Transverse colon (tissue), 3 donors: ENCODE measurements around the gene CADM1.

ENCODE experiments used
- POLR2A ChIP-seq: fragments of 450-650 bp; IDR thresholded peaks from one replicate; pipeline ENCODE4 v1.6.1; 2016; ENCODE audit warnings: antibody characterized with exemption, mild to moderate bottlenecking, moderate library complexity
- TF ChIP-seq, protein P1 (sequence below), 5 experiments: fragments of 200-600 bp in 3 of 5; fragments of 450-650 bp in 2 of 5; sonication (generic) in 3 of 5; IDR thresholded peaks; 1 replicate in 2 of 5; 2 replicates in 3 of 5; pipeline ENCODE4 v1.5.1; 2016 to 2017; ENCODE audit warnings: antibody characterized with exemption in 5 of 5, inconsistent platforms in 3 of 5, mild to moderate bottlenecking in 2 of 5, moderate library complexity in 1 of 5

DNA sequence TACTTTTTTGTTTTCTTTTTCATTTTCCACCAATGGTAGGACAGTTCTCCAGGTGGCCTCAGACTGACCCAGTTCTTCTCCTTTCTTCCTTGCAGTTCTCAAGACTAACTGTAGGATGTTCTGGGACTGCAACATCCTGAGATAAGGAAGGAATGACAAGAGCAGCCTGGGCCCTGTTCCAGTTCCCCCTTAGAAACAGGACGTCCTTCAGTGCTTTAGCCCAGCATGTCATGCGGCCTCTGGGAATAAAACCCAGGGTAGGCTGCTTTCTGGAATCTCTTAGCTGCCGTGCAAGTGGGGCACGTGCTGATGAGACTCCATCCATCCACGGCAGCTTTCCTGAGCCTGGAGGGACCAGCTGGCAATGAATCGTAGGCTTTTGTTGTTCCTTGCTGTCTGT, 24.0 kb upstream of the CADM1 start:
- no peak for TF ChIP-seq POLR2A
- TF ChIP-seq, protein P1, sequence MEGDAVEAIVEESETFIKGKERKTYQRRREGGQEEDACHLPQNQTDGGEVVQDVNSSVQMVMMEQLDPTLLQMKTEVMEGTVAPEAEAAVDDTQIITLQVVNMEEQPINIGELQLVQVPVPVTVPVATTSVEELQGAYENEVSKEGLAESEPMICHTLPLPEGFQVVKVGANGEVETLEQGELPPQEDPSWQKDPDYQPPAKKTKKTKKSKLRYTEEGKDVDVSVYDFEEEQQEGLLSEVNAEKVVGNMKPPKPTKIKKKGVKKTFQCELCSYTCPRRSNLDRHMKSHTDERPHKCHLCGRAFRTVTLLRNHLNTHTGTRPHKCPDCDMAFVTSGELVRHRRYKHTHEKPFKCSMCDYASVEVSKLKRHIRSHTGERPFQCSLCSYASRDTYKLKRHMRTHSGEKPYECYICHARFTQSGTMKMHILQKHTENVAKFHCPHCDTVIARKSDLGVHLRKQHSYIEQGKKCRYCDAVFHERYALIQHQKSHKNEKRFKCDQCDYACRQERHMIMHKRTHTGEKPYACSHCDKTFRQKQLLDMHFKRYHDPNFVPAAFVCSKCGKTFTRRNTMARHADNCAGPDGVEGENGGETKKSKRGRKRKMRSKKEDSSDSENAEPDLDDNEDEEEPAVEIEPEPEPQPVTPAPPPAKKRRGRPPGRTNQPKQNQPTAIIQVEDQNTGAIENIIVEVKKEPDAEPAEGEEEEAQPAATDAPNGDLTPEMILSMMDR (IDR thresholded peaks at IDR 0.05): no peak
